ENCODE results near the gene CIAO2B.

- TF ChIP-seq POLR2AphosphoS5 (IDR thresholded peaks at IDR 0.05) (no peak), CTCF (IDR thresholded peaks at IDR 0.05) (no peak), EP300 (IDR thresholded peaks at IDR 0.05; ENCODE audit: low read depth) (no peak), POLR2A (IDR thresholded peaks at IDR 0.05) (no peak)
Measured at GRCh38 chr16:66899310-66899944, 34.8 kb downstream of the CIAO2B start.
